Neuron (in vitro differentiated cells): ENCODE data around the gene KCNIP4.
"Not testable (repeated sequence)": the region's sequence is repeated elsewhere in the genome, so short reads cannot be mapped to it uniquely, and the experiment has no call there.

ENCODE experiments used
- H2AFZ ChIP-seq: one replicate; pipeline ENCODE4 v1.6.1; 2013; ENCODE audit warnings: low read depth, mild to moderate bottlenecking, inconsistent platforms, low read length, moderate library complexity
- H3K27me3 ChIP-seq: one replicate; pipeline ENCODE4 v1.6.1; 2013; ENCODE audit warnings: low read length; ENCODE audit not compliant: insufficient read depth
- H3K36me3 ChIP-seq: one replicate; pipeline ENCODE4 v1.6.1; 2013; ENCODE audit warnings: low read length; ENCODE audit not compliant: insufficient read depth
- H3K4me1 ChIP-seq: one replicate; pipeline ENCODE4 v1.6.1; 2013; ENCODE audit warnings: low read length; ENCODE audit not compliant: insufficient read depth
- H3K4me3 ChIP-seq: 2 replicates; pipeline ENCODE4 v1.5.1; 2013; ENCODE audit warnings: mild to moderate bottlenecking, low read length, moderate library complexity
- H3K9me3 ChIP-seq: one replicate; pipeline ENCODE4 v1.6.1; 2013; ENCODE audit warnings: low read length

KCNIP4 gene

GRCh38 chr4:21948347-21949072, at the start of gene KCNIP4:
Gene KCNIP4, minus strand, starts transcription at chr4:21948772.
- Histone ChIP-seq H3K9me3 (no peaks in the 10 kb centered on the region), H3K36me3 (no peaks in the 10 kb centered on the region), H2AFZ (peak within 1 kb of the TSS; percentile 56), H3K27me3 (peaks cover 37% of the 10 kb centered on the region), H3K4me3 (peak within 1 kb of the TSS; percentile 47), H3K4me1 (no peaks in the 10 kb centered on the region)

- not testable (repeated sequence) for H3K36me3 ChIP-seq, H3K4me3 ChIP-seq, H3K9me3 ChIP-seq, H3K4me1 ChIP-seq, H3K27me3 ChIP-seq, H2AFZ ChIP-seq
Measured at GRCh38 chr4:21996618-21997017, 48.0 kb upstream of the KCNIP4 start.

GRCh38 chr4:21992330-21992729, 43.8 kb upstream of the KCNIP4 start:
- Histone ChIP-seq H2AFZ (no peak overlapping the region), H3K4me1 (no peaks in the 10 kb centered on the region), H3K4me3 (no peak overlapping the region), H3K9me3 (no peaks in the 10 kb centered on the region), H3K27me3 (no peaks in the 10 kb centered on the region), H3K36me3 (no peaks in the 10 kb centered on the region)

- no peaks in the 10 kb centered on the region for H3K36me3 ChIP-seq
- no peaks in the 10 kb centered on the region for H3K27me3 ChIP-seq
- H3K9me3 ChIP-seq, result no peaks in the 10 kb centered on the region
- no peak overlapping the region for H2AFZ ChIP-seq
- no peaks in the 10 kb centered on the region for H3K4me1 ChIP-seq
- H3K4me3 ChIP-seq, result no peak overlapping the region
Measured at GRCh38 chr4:21991562-21991961, 43.0 kb upstream of the KCNIP4 start.

GRCh38 chr4:21991050-21991449, 42.5 kb upstream of the KCNIP4 start:
- Histone ChIP-seq H3K4me3 (no peak overlapping the region), H3K27me3 (no peaks in the 10 kb centered on the region), H2AFZ (no peak overlapping the region), H3K9me3 (no peaks in the 10 kb centered on the region), H3K36me3 (no peaks in the 10 kb centered on the region), H3K4me1 (no peaks in the 10 kb centered on the region)

- H2AFZ ChIP-seq, result no peak overlapping the region
- no peak overlapping the region for H3K4me3 ChIP-seq
- H3K36me3 ChIP-seq, result no peaks in the 10 kb centered on the region
Measured at GRCh38 chr4:21989351-21989750, 40.8 kb upstream of the KCNIP4 start.

GRCh38 chr4:21986307-21986706, 37.7 kb upstream of the KCNIP4 start:
- no peak overlapping the region for H2AFZ ChIP-seq
- no peaks in the 10 kb centered on the region for H3K9me3 ChIP-seq
- no peaks in the 10 kb centered on the region for H3K27me3 ChIP-seq
- H3K4me1 ChIP-seq, result no peaks in the 10 kb centered on the region
- H3K4me3 ChIP-seq, result no peak overlapping the region
- H3K36me3 ChIP-seq, result no peaks in the 10 kb centered on the region

More at GRCh38 chr4:21989351-21989750, 40.8 kb upstream of the KCNIP4 start:
- H3K9me3 ChIP-seq, result no peaks in the 10 kb centered on the region
- no peaks in the 10 kb centered on the region for H3K4me1 ChIP-seq
- H3K27me3 ChIP-seq, result no peaks in the 10 kb centered on the region

- Histone ChIP-seq H3K4me1 (no peaks in the 10 kb centered on the region), H3K36me3 (no peaks in the 10 kb centered on the region), H3K4me3 (no peak overlapping the region), H2AFZ (no peak overlapping the region), H3K27me3 (no peaks in the 10 kb centered on the region), H3K9me3 (no peaks in the 10 kb centered on the region)
Measured at GRCh38 chr4:21982087-21982486, 33.5 kb upstream of the KCNIP4 start.

- Histone ChIP-seq H3K9me3 (no peaks in the 10 kb centered on the region), H3K27me3 (no peaks in the 10 kb centered on the region), H3K36me3 (no peaks in the 10 kb centered on the region), H3K4me3 (no peak overlapping the region), H2AFZ (no peak overlapping the region), H3K4me1 (no peaks in the 10 kb centered on the region)
Measured at GRCh38 chr4:21979196-21979595, 30.6 kb upstream of the KCNIP4 start.

GRCh38 chr4:21976166-21976565, 27.6 kb upstream of the KCNIP4 start:
- no peaks in the 10 kb centered on the region for H3K27me3 ChIP-seq
- H3K4me3 ChIP-seq, result no peak overlapping the region

GRCh38 chr4:21973850-21974249, 25.3 kb upstream of the KCNIP4 start:
- Histone ChIP-seq H2AFZ (no peak overlapping the region), H3K9me3 (no peaks in the 10 kb centered on the region), H3K4me3 (no peak overlapping the region), H3K36me3 (no peaks in the 10 kb centered on the region), H3K4me1 (no peaks in the 10 kb centered on the region), H3K27me3 (no peaks in the 10 kb centered on the region)

More at GRCh38 chr4:21976166-21976565, 27.6 kb upstream of the KCNIP4 start:
- no peaks in the 10 kb centered on the region for H3K36me3 ChIP-seq
- no peak overlapping the region for H2AFZ ChIP-seq
- H3K4me1 ChIP-seq, result no peaks in the 10 kb centered on the region
- H3K9me3 ChIP-seq, result no peaks in the 10 kb centered on the region

- Histone ChIP-seq H3K36me3 (no peaks in the 10 kb centered on the region), H3K4me1 (no peaks in the 10 kb centered on the region), H3K27me3 (no peaks in the 10 kb centered on the region), H3K4me3 (no peak overlapping the region), H3K9me3 (no peaks in the 10 kb centered on the region), H2AFZ (no peak overlapping the region)
Measured at GRCh38 chr4:21964762-21965319, 16.3 kb upstream of the KCNIP4 start.

- H3K27me3 ChIP-seq, result no peaks in the 10 kb centered on the region
Measured at GRCh38 chr4:21962691-21963090, 14.1 kb upstream of the KCNIP4 start.

GRCh38 chr4:21960793-21961192, 12.2 kb upstream of the KCNIP4 start:
- no peaks in the 10 kb centered on the region for H3K4me1 ChIP-seq
- H3K27me3 ChIP-seq, result no peaks in the 10 kb centered on the region
- no peaks in the 10 kb centered on the region for H3K36me3 ChIP-seq
- H2AFZ ChIP-seq, result no peak overlapping the region
- H3K9me3 ChIP-seq, result no peaks in the 10 kb centered on the region
- no peak overlapping the region for H3K4me3 ChIP-seq

More at GRCh38 chr4:21962691-21963090, 14.1 kb upstream of the KCNIP4 start:
- no peaks in the 10 kb centered on the region for H3K4me1 ChIP-seq
- no peaks in the 10 kb centered on the region for H3K36me3 ChIP-seq
- no peaks in the 10 kb centered on the region for H3K9me3 ChIP-seq
- no peak overlapping the region for H3K4me3 ChIP-seq
- no peak overlapping the region for H2AFZ ChIP-seq
